GM20431 (cell line): ENCODE measurements around the gene CETN2.
"Not testable (repeated sequence)": the region's sequence is repeated elsewhere in the genome, so short reads cannot be mapped to it uniquely, and the experiment has no call there.

Experiments
- in situ Hi-C: fragments of 300-500 bp; cut with MseI, MboI; formaldehyde crosslinking; loops from one replicate; pipeline ENCODE4 v1.15.0; 2020; ENCODE audit warnings: low sequenced_read_pairs; ENCODE audit not compliant: unreplicated experiment

The CETN2 gene

DNA sequence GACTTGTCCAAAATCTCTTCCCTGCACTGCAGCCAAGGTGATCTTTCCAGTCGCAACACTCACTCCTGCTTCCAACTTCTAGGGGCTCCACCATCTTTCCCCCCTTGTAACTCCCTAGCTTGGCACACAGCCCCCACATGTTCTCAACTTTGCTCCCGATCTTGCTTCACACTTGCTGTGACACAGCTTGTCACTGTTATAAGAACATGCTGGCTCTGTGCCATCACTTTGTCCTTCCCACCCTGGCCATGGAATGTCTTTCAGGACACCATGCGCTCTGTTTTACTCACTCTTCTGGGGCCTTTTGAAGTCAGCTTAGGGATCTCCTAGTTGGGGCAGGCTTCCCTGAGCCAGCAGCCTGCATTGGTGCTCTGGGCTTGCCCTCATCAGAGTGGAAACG is 2.8 kb upstream of the CETN2 start:
- in situ Hi-C loops: no loop called here

GRCh38 chrX:152832520-152832919 is 2.0 kb upstream of the CETN2 start:
- in situ Hi-C loops: no loop called here

GRCh38 chrX:152831391-152831790 is 834 bp upstream of the CETN2 start:
- in situ Hi-C loops: no loop called here

DNA sequence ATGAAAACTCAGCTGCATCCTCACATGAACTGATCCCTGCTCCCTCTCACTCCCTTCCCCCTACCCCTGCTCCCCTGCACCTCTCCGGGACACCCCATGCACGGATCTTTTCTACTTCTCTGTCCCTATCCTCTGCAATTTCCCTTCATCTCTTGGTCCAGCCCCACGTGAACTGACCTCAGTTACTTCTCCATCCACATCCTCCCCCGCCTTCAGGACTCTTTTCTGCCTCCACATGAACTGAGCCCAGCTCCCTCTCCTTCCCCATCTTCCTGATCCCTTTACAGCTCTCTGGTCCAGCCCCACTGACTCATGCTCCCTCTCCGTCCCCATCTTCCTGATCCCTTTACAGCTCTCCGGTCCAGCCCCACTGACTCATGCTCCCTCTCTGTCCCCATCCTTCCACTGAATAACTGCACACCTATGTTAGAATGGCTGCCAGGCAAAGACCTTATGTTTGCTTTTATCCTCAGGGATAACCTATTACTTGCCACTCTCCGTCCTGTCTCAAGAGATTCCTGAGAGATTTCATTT is 5.6 kb downstream of the CETN2 start:
- in situ Hi-C loops: loop anchor here (25.0 kb wide), 2 partner anchors 188 to 1088 kb away; partner anchors contain the start of genes CNGA2 and GABRQ

DNA sequence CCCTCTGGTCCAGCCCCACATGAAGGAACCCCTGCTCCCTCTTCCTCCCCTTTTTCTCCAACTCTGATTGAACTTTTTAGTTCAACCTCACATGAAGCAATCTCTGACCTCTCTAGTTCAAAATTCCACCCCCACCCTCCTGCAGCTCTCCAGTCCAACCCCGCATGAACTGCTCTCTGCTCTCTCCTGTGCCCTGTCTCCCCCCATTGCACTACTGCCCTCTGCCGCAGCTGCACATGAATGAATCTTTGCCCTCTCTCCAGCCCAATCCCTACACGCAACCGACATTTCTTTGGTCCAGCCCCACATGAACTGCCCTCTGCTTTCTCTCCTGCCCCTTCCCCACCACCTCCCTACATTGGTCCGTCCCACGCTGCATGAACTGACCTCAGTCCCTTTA is 6.9 kb downstream of the CETN2 start:
- in situ Hi-C loops: loop anchor here (25.0 kb wide), 2 partner anchors 186 to 1086 kb away; partner anchors contain the start of genes CNGA2 and GABRQ

DNA sequence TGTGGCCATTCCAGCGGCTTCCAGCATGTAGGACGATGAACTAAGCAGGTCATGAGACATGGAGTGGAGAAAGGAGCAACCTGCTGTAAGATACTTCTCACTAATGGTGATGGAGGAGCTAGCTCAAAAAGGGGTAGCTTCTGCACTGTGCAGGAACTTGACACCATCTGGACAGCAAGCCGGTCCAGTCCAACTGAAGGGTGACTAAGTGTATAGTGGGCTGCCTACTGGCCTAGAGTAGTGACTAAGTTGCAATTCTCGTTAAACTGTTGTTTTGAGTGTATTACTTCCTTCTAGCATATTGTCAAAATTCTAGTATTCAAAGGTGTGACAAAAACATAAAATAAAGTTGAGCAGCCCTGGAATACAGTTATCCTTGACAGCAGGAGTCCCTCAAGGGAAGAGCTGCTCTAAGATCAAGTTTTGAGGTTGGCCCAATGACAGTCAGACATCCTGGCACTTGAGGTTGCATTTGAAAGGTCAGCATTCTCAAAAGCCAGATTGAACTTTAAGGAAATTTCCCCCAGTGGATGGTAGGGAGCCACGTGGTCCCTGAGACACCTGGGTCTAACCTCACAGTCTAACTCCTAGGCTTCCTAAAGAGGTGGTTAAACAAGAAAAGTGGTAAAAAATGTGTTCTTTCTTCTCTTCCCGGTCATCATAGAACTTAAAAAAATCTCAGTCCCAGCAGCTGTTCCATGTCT is 8.0 kb downstream of the CETN2 start:
- in situ Hi-C loops: loop anchor here (25.0 kb wide), 2 partner anchors 185 to 1085 kb away; partner anchors contain the start of genes CNGA2 and GABRQ

DNA sequence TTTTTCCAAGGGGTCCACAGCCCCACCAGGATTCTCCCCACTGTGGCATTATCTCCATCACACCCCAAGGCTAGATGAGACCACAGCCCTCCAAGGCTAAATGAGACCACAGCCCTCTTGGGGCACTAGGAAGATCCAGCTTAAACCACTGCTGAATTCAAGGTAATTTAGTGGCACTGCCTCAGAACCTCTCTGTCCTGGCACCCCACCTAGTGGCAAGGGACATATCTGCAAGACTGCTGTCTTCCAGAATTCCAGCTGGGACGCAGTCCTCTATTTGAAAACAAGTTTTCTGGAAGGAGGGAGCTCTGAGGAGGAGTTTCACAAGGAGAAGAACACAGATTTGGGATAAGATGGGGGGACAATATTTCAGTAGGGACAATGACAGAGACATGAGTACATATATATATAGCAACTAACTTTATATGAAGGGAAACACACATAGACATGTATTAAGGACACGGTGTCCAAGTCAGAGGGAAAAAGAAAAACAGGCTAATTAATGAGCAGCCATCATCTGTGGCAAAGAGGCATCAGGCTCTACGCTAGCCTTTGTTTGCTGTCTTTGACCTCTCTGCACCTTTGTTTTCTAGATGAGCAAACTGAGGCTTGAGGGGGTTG is 9.3 kb downstream of the CETN2 start:
- in situ Hi-C loops: loop anchor here (25.0 kb wide), 2 partner anchors 184 to 1084 kb away; partner anchors contain the start of genes CNGA2 and GABRQ

DNA sequence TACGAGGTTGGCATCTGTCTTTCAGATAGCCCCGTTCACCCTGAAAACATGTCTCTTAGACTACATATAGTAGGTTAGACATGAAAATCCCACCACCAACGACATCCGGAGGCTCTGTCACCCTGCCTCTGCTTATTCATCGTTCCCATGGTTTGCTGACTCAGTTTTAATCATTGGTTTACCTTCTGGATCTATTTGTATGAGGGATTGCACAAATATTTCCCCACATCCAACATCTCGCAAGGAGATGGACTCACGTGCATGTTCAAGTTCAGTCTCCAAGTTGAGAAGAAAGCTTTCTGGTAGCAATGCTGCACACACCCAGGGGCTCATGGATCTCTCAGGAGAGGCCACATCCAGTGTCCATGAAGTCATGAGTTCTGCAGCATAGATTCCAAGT is 10.8 kb downstream of the CETN2 start:
- in situ Hi-C loops: loop anchor here (25.0 kb wide), 2 partner anchors 182 to 1082 kb away; partner anchors contain the start of genes CNGA2 and GABRQ

DNA sequence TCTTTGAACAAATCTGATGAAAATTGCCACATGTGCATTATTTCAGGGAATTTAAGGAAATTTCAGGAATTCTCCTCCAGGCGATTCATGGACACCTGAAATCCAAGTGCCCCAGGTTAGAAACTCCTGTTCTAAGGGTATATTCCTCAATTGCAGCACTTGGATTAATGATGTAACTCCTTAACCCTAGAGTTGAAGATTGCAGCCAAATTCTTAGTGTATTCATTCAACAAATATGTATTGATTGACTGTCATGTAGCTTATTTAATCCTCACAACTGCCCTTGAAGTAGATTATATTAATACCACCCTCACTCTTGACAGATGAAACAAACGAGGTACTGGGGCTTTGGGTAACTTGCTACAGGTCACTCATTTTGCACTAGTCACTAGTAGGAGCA is 11.3 kb downstream of the CETN2 start:
- in situ Hi-C loops: loop anchor here (25.0 kb wide), 2 partner anchors 182 to 1082 kb away; partner anchors contain the start of genes CNGA2 and GABRQ

DNA sequence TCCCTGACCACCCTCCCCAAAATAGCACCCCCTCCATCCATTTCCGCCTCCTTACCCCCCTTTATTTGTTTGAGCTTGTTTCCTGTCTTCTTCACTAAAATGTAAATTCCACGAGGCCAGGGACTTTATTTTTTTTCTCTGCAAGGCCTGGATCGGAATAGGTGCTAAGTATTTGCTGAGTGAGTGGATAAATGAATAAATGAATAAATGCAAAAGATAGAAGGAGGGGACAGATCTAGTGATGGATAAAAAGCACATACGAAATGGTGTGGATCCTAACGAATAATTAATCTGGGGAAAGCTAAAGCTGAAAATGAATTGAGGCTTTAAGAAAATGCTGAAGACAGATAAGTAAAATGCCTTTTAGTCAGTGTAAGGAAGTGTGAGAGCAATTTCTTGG is 12.2 kb downstream of the CETN2 start:
- in situ Hi-C loops: loop anchor here (25.0 kb wide), 2 partner anchors 181 to 1081 kb away; partner anchors contain the start of genes CNGA2 and GABRQ

GRCh38 chrX:152817078-152817764 is 13.3 kb downstream of the CETN2 start:
- in situ Hi-C loops: loop anchor here (25.0 kb wide), 2 partner anchors 180 to 1080 kb away; partner anchors contain the start of genes CNGA2 and GABRQ

GRCh38 chrX:152814048-152814447 is 16.5 kb downstream of the CETN2 start:
- in situ Hi-C loops: loop anchor here (25.0 kb wide), 2 partner anchors 177 to 1077 kb away; partner anchors contain the start of genes CNGA2 and GABRQ

GRCh38 chrX:152813206-152813605 is 17.4 kb downstream of the CETN2 start:
- in situ Hi-C loops: loop anchor here (25.0 kb wide), 2 partner anchors 176 to 1076 kb away; partner anchors contain the start of genes CNGA2 and GABRQ

DNA sequence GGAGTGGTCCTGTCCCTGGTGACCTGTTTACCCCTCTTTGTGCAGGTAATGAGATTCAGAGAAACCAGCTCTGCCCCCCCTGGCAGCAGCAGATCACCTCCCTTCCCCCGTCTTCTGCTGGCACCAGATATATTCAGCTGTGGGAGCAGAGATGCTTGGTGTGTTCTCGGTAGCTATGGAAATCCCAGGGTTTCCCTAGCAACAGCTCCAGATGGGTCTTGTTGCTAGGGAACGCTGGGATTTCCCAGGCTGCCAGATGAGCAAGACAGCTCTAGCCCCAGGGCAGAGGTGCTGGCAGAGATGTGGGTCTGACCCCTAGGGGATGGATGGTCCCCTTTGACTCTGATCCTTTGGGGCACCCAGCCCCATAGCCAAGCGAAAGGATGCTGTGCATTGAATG is 20.2 kb downstream of the CETN2 start:
- in situ Hi-C loops: loop anchor here (25.0 kb wide), 2 partner anchors 173 to 1073 kb away; partner anchors contain the start of genes CNGA2 and GABRQ

- in situ Hi-C loops: loop anchor here (25.0 kb wide), 2 partner anchors 169 to 1069 kb away; partner anchors contain the start of genes CNGA2 and GABRQ
Observed at GRCh38 chrX:152806035-152806434, 24.5 kb downstream of the CETN2 start.

GRCh38 chrX:152798945-152799344 is 31.6 kb downstream of the CETN2 start:
- in situ Hi-C loops: no loop called here

DNA sequence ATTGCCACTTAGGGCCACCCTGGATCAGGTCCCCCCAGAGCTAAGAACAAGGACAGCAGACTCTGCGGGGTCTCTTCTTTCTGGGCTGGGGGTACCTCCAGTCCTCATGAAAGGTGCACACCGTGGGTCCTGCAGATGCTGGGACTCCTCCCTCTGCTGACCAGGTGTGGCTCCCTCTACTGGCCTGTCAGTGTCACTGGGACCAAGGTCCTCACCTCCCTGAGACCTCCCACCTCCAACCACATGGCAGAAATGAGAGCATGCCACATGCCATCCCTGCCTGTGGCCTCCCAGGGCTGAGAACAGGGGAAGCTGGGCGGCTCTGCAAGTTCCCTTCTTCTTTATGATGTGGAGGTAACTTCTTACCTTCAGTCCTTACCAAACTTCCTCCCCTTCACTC is 43.5 kb downstream of the CETN2 start:
- in situ Hi-C loops: not testable (repeated sequence)
